ENCODE measurements around the gene TRAF6. TPM values are rescaled to one million over a fixed set of nuclear protein-coding genes. Genes with fewer than 3 reads are reported as not detected.

The TRAF6 gene
- total and polyA plus RNA-seq, 10 of the 15 experiments (the other 5 are each of a cell fraction or from before 2014, with no cell fraction given) = 1.4 to 10.9 (median 7.0) TPM

GRCh38 chr11:36540998-36541397 lies 30.9 kb upstream of the TRAF6 start (continued):
- TF ChIP-seq RUNX3 (IDR thresholded peaks at IDR 0.05; ENCODE audit: low read length) = no peak
- TF ChIP-seq CREB1 (IDR thresholded peaks at IDR 0.05; ENCODE audit: low read depth) = peak; percentile 71; the same call in 1 of the 2 replicates

- in situ Hi-C loops (cut with MboI) = no loop called here
- POLR2A ChIA-PET = no interaction called here
- no TSS peak for BruUV-seq (replicated peaks)
- TF ChIP-seq RAD51 (IDR thresholded peaks at IDR 0.05) (no peak), SREBF1 (IDR thresholded peaks at IDR 0.05; ENCODE audit: low read length) (no peak), PAX5 (IDR thresholded peaks at IDR 0.05; ENCODE audit: borderline replicate concordance, low read depth, low read length) (no peak), SMAD5 (IDR thresholded peaks at IDR 0.05; ENCODE audit: low read depth) (no peak), SMARCA5 (IDR thresholded peaks at IDR 0.05) (no peak), PAX8 (IDR thresholded peaks at IDR 0.05) (no peak), HDGF (IDR thresholded peaks at IDR 0.05) (no peak), EGR1 (IDR thresholded peaks at IDR 0.05; ENCODE audit: borderline replicate concordance in 1 of 2, low read depth in 2 of 2, low read length in 2 of 2) (no peak), BCL3 (IDR thresholded peaks at IDR 0.05; ENCODE audit: borderline replicate concordance, insufficient read depth, low read depth, low read length, poor library complexity, severe bottlenecking) (no peak), NFYB (IDR thresholded peaks at IDR 0.05; ENCODE audit: insufficient read depth, low read depth, low read length) (no peak), FOS (IDR thresholded peaks at IDR 0.05; ENCODE audit: borderline replicate concordance, extremely low read depth, insufficient read length) (no peak), NR2F1 (conservative IDR thresholded peaks at IDR 0.05) (no peak), CBFB (IDR thresholded peaks at IDR 0.05; ENCODE audit: low read depth) (no peak), ETV6 (conservative IDR thresholded peaks at IDR 0.05 in 1 of 2, IDR thresholded peaks at IDR 0.05 in 1 of 2; ENCODE audit: borderline replicate concordance in 1 of 2, low read depth in 1 of 2) (no peak), TARDBP (IDR thresholded peaks at IDR 0.05; ENCODE audit: borderline replicate concordance) (no peak)
- TF ChIP-seq, protein P1, sequence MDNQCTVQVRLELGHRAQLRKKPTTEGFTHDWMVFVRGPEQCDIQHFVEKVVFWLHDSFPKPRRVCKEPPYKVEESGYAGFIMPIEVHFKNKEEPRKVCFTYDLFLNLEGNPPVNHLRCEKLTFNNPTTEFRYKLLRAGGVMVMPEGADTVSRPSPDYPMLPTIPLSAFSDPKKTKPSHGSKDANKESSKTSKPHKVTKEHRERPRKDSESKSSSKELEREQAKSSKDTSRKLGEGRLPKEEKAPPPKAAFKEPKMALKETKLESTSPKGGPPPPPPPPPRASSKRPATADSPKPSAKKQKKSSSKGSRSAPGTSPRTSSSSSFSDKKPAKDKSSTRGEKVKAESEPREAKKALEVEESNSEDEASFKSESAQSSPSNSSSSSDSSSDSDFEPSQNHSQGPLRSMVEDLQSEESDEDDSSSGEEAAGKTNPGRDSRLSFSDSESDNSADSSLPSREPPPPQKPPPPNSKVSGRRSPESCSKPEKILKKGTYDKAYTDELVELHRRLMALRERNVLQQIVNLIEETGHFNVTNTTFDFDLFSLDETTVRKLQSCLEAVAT (IDR thresholded peaks at IDR 0.05) = no peak
- TF ChIP-seq, protein P2, sequence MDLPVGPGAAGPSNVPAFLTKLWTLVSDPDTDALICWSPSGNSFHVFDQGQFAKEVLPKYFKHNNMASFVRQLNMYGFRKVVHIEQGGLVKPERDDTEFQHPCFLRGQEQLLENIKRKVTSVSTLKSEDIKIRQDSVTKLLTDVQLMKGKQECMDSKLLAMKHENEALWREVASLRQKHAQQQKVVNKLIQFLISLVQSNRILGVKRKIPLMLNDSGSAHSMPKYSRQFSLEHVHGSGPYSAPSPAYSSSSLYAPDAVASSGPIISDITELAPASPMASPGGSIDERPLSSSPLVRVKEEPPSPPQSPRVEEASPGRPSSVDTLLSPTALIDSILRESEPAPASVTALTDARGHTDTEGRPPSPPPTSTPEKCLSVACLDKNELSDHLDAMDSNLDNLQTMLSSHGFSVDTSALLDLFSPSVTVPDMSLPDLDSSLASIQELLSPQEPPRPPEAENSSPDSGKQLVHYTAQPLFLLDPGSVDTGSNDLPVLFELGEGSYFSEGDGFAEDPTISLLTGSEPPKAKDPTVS (IDR thresholded peaks at IDR 0.05; ENCODE audit: low read depth, low read length) = no peak
Observed at GRCh38 chr11:36534276-36534840, 24.3 kb upstream of the TRAF6 start.

More at GRCh38 chr11:36534276-36534840, 24.3 kb upstream of the TRAF6 start:
- FAIRE-seq = no peak
- ChIA-PET SMC1A (ENCODE audit: uncharacterized antibody, unreplicated experiment) (no interaction called here), RAD21 (ENCODE audit: unreplicated experiment) (no interaction called here), CTCF (interaction anchor here (1.2 kb wide), 1 partner anchor 24 kb away, joined by 3 read pairs; the partner anchor contains the start of gene TRAF6)
- Histone ChIP-seq H3K27me3 (replicated peaks in 1 of 2; ENCODE audit: control insufficient read depth in 2 of 2, insufficient read depth in 2 of 2, low read length in 1 of 2) (no peaks in the 10 kb centered on the region), H3K27ac (ENCODE audit: control insufficient read depth, insufficient read depth) (no peak overlapping the region), H3K79me2 (ENCODE audit: control insufficient read depth, insufficient read depth, low read length) (no peaks in the 10 kb centered on the region), H3K36me3 (ENCODE audit: control insufficient read depth in 2 of 2, insufficient read depth in 2 of 2, low read length in 1 of 2) (no peaks in the 10 kb centered on the region), H3K9me3 (replicated peaks; ENCODE audit: control insufficient read depth, insufficient read depth, low read length) (no peaks in the 10 kb centered on the region), H3K4me3 (no peak overlapping the region), H2AFZ (ENCODE audit: control insufficient read depth, low read depth, low read length) (no peak overlapping the region), H4K20me1 (ENCODE audit: control insufficient read depth, insufficient read depth) (no peaks in the 10 kb centered on the region), H3K9ac (ENCODE audit: control insufficient read depth, insufficient read depth, low read length) (no peak overlapping the region), H3K4me1 (ENCODE audit: control insufficient read depth, insufficient read depth, low read length) (no peaks in the 10 kb centered on the region), H3K4me2 (ENCODE audit: control insufficient read depth, insufficient read depth) (no peak overlapping the region)
- no peak for DNase-seq (ENCODE audit: low read depth, low spot score)
- WGBS (ENCODE audit: insufficient coverage, insufficient replicate concordance, low lambda C conversion rate, missing lambda C conversion rate) = 28% methylated on average over 3 of the region's 3 CpGs
- intact Hi-C loops (cut with micrococcal nuclease; ENCODE audit: unreplicated experiment) = loop anchor here (10.0 kb wide), 1 partner anchor 60 kb away; no protein-coding TSS in a partner anchor
- no peak for ATAC-seq
